Testis (tissue), 2 donors: ENCODE results near the gene PUS7L.

ENCODE experiments used
- CTCF ChIP-seq, 3 experiments: fragments of 450-650 bp in 2 of 3; fragments of 200-600 bp in 1 of 3; sonication (generic) in 1 of 3; IDR thresholded peaks; one replicate each; pipeline ENCODE4 v1.5.1; 2016 to 2019; ENCODE audit warnings: antibody characterized with exemption in 3 of 3, mild to moderate bottlenecking in 2 of 3, moderate library complexity in 1 of 3
- POLR2A ChIP-seq: fragments of 450-650 bp; IDR thresholded peaks from one replicate; pipeline ENCODE4 v1.6.1; 2017; ENCODE audit warnings: antibody characterized with exemption, mild to moderate bottlenecking, moderate library complexity

DNA sequence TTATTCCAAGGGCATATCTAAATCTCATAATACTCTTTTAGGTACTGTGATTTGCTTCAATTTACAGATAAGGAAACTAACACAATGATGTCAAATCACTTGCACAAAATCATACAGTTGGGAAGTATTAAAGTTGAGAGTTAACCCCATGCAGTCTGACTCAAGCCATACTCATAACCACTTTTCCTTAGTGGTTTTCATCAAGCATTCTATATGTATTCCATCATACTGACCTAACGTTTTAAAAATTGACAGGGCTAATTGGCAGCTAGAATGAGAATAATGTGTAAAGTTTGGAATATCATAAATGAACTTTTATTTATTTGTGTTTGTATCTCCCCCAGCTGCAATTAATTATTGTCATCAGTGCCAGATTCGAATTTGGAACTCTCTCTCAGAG is 20.9 kb downstream of the PUS7L start:
- TF ChIP-seq CTCF (IDR thresholded peaks at IDR 0.05) = no peak
- no peak for TF ChIP-seq POLR2A
